ENCODE results near the gene SLC26A1.
"Not testable (repeated sequence)": the region's sequence is repeated elsewhere in the genome, so short reads cannot be mapped to it uniquely, and the experiment has no call there.

Gene SLC26A1

DNA sequence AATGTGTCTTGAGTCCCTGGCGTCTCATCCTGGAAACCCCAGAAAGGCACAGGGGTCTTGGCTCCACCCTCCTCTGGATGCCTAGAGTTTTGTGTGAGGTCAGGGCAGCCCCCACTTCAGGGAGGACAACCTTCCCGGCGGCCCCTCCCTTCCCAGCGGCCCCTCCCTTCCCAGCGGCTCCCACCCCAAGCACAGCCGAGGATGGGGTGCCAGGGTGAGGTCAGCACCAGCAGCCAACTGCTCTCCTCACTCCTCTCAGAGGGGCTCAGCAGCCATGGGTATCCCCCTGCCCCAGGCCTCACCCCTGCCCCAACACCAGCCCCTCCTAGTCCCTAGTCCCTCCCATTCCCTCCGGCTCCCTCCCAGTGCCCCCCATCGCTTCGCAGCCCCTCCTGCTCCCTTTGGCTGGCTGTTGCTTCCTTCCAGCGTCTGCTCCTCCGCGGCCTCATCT is 37.2 kb downstream of the SLC26A1 start:
- DNase-seq (ENCODE audit: low read depth in 1 of 2, low spot score in 1 of 2), result no peak

DNA sequence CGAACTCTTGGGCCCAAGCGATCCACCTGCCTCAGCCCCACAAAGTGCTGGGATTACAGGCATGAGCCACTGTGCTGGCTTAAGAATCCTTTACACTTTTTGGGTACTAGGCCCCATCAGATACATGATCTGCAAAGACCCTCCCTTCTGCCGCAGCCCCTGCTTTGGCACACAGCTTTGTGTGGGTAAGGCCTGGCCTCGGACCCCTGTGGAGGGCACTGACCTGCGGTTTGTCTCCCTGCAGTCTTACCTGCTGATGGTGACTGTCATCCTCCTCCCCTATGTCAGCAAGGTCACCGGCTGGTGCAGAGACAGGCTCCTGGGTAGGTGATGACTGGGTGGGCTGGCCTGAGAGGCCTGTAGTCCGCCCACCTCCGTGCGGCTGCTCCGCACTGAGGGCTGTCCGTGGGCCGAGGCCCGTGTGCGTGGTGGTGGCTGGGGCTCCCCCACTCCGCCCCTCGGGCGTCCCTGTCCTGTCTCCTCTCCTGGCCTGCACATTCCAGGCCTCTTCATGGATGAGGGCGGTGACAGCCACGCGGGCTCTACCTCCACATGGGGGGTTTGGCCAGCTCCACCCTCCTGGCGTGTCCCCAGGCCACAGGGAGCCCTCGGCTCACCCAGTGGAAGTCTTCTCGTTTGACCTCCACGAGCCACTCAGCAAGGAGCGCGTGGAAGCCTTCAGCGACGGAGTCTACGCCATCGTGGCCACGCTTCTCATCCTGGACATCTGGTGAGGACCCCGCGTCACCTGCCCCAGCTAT is 37.9 kb downstream of the SLC26A1 start:
- no peak for DNase-seq (ENCODE audit: low read depth in 1 of 2, low spot score in 1 of 2)

DNA sequence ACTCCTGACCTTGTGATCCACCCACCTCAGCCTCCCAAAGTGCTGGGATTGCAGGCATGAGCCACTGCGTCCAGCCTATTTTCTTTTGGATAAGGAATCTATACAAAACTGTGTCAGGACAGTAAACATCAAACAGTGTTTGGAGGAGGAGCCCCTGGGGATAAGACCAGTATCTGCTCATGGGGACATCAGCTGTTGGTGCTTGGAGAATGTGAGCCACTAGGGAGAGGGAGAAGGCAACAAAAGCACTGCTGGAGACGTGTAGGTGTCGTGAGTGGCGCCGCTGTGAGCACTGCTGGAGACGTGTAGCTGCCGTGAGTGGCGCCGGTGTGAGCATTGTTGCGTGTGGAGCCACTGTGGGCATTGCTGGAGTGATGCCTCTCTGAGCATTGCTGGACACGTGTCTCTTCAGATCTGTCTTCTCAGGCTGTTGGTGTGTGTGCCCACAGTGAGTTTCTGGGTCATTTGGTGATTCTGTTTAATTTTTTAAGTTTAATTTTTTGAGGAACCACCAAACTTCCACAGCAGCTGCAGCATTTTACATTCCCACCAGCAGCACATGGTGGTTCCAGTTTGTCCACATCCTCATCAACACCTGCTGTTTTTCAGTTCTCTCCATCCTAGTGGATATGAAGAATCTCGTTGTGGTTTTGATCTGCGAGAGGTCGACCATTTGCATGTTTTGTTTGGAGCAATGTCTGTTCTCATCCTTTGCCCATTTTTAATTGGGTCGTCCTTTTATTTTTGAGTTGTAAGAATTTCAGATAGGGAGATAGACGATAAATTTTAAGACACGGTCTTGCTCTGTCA is 38.8 kb downstream of the SLC26A1 start:
- no peak for DNase-seq (ENCODE audit: low read depth in 1 of 2, low spot score in 1 of 2)

- DNase-seq (ENCODE audit: low read depth in 1 of 2, low spot score in 1 of 2), result no peak
Observed at GRCh38 chr4:953574-953915, 39.7 kb downstream of the SLC26A1 start.

GRCh38 chr4:952881-953573 is 40.2 kb downstream of the SLC26A1 start:
- no peak for DNase-seq (ENCODE audit: low read depth in 1 of 2, low spot score in 1 of 2)

GRCh38 chr4:951594-952468 is 41.4 kb downstream of the SLC26A1 start:
- DNase-seq (ENCODE audit: low read depth in 1 of 2, low spot score in 1 of 2), result no peak

GRCh38 chr4:951186-951585 is 42.0 kb downstream of the SLC26A1 start:
- no peak for DNase-seq (ENCODE audit: low read depth in 1 of 2, low spot score in 1 of 2)

DNA sequence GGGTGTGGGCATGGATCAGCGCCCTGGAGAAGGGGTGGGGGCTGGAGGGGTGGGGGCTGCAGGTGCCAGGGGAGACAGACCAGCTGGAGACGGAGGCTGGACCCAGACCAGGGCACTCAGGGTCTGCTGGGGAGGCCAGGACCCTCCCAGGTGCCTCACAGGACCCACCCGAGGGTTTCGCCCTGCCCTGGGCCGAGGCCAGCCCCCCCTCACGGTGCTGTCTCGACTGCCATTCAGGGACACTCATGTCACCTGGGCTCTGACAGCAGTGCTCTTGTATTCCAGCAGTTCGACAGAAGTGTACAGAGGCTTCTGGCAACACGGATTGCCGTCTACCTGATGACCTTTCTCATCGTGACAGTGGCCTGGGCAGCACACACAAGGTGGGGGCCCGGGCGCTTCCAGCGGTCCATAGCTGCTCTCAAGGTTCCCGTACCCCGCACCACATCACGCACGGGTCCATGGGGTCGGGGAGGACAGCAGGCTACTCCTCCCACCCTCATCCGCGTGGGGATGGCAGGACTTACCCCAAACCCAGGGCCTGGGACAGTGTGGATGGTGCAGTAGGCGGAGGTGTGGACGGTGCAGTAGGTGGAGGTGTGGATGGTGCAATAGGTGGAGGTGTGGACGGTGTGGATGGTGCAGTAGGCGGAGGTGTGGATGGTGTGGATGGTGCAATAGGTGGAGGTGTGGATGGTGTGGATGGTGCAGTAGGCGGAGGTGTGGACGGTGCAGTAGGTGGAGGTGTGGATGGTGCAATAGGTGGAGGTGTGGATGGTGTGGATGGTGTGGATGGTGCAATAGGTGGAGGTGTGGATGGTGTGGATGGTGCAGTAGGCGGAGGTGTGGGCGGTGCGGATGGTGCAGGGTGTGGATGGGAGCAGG is 42.8 kb downstream of the SLC26A1 start:
- DNase-seq (ENCODE audit: low read depth in 1 of 2, low spot score in 1 of 2), result no peak

DNA sequence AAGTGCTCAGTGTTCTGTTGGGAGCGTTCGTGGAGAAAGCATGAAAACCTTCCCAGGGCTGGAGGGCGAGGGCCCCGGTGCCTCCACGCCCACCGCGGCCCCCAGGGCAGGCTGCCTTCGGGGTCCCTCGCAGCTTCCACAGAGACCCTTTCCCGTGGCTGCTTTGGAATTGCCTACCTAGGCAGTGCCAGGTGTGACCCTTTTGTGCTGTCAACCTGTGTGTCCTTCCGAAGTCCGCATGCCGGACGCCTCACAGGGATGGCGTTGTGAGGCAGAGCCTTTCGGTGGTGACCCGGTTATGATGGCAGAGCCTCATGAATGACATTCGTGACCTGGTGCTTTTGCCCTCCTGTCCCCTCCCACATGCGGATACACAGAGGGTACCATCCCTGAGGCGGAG is 43.5 kb downstream of the SLC26A1 start:
- DNase-seq (ENCODE audit: low read depth in 1 of 2, low spot score in 1 of 2), result no peak

DNA sequence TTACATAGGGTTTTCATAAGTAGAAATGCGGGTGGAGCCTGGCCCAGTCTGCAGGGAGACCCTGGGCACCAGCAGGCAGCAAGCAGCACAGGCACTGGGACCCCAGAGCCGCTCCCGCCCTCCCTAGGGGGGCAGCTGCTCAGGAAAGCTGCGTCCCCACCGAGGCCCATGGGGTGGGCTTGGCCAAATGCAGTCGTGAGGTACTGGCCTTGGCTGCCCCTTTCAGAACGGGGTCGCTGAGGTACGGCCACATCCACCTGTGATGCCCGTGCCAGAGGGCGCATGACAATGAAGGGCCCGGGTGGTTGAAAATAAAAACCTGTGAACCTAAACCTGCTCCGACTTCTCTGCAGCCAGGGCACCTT is 44.3 kb downstream of the SLC26A1 start:
- DNase-seq (ENCODE audit: low read depth in 1 of 2, low spot score in 1 of 2), result no peak

DNA sequence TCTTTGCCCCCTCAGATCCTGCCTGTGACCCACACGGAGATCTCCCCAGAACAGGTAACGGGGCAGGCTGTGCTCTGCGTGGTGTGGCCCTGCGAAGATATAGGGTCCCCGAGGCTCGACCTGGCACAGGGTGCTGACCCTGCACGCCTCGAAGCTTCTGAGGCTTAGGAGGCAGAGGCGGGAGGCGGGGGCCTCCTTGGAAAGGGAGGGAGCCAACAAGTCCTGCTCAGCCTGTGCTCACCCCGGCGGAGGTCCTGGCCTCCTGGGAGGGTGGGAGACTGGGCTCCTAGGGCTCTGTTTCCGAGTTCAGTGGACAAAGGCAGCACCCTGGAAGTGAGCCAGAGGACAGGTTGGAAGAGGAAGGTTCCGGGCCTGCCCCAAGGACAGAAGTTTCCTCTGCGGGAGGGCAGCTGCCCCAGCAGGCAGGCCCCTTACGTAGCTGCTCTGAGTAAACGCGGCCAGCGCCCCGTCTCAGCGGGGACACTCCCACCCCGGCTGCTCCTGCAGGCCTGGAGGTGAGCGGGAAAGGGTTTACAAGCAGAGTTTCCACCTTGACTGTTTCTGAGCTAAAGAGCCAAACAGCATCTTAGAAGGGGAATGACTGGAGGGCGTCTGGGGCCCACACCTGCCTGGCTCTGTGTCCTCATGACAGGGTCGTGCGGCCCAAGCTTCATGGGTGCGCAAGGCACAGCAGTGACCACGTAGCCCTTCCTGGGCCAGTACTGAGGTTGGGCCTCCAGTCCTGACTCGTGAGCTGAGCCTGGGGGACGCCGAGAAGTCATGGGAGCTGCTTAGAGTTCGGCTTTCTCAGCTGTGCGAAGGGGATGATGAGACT is 44.9 kb downstream of the SLC26A1 start:
- no peak for DNase-seq (ENCODE audit: low read depth in 1 of 2, low spot score in 1 of 2)

DNA sequence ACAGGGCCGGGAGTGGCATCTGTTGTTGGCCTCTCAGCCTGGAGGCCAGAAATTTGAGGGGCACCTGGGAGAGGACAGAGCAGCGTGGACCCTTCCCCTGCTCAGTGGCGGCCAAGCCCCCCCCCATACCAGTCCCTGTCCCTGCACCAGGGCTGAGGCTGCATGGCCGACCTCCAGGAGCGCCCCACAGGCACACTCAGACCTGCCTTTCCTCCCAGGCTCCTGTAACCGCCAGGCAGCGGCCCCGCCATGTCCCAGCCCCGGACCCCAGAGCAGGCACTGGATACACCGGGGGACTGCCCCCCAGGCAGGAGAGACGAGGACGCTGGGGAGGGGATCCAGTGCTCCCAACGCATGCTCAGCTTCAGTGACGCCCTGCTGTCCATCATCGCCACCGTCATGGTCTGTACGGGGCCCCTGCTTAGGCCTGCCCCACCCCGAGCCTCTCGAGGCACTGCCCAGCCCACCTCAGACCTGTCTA is 45.7 kb downstream of the SLC26A1 start:
- DNase-seq (ENCODE audit: low read depth in 1 of 2, low spot score in 1 of 2), result no peak

DNA sequence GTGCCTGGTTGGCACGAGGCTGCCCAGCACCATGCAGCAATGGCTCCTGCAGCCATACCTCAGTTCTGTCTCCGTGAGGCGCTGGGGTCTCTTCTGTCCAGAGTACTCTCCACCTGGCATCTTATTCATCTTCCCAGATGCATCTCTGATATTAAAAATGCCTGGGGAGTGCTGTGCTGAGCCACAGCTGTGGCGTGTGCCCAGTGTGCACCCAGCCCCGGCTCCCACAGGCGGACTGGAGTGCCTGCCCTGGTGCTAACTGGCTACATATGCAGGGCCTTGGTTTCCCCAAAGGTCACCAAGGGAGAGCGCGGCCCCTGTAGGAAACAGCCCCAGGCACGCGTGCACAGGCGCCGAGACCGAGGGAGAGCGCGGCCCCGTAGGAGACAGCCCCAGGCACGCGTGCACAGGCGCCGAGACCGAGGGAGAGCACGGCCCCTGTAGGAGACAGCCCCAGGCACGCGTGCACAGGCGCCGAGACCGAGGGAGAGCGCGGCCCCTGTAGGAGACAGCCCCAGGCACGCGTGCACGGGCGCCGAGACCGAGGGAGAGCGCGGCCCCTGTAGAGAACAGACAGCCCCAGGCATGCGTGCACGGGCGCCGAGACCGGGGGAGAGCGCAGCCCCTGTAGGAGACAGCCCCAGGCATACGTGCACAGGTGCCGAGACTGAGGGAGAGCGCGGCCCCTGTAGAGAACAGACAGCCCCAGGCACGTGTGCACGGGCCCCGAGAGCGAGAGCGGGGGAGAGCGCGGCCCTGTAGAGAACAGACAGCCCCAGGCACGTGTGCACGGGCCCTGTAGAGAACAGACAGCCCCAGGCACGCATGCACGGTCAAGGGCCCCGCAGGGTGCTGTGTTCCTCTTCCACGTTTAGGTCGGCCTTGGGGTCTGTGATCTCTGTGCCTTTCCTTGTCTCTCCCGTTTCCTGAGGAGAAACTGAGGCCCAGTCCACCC is 46.4 kb downstream of the SLC26A1 start:
- DNase-seq (ENCODE audit: low read depth in 1 of 2, low spot score in 1 of 2), result no peak

- DNase-seq (ENCODE audit: low read depth in 1 of 2, low spot score in 1 of 2), result no peak
Observed at GRCh38 chr4:946103-946450, 47.1 kb downstream of the SLC26A1 start.

DNA sequence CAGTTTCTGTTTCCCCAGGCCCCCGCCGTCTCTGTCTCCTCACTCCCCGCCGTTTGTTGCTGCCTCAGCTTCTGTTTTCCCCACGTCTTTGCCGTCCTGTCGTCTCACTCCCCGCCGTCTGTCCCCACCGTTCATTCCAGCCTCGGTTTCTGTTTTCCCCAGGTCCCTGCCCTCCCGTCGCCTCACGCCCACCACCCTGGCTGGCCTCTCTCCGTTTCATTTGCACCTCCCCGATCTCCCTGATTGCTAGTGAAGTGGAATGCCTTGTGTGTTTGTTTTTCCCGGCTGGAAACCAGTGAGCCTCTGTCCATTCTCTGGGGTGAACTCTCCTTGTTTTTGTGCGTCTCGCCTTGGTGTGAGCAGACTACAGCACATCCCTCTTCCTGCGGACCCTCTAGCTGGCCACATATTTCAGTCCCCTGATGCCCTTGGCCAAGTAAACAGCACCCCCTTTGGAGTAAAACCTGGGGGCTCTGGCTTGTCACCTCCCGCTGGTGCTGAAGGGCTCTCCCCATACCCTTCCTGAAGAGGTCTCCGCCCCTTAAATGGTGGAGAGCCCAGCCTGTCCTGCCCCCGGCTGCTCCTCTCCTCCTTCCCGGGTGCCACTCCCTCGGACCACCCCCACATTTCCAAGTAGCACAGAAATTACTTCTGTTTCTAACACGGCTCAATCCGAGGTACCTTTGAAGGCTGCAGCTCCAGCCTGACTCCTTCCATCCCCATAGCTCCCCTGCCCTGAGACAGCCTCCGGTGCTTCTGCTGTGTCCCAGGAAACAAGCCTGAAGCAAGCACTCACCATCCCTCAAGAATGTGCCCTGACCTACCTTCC is 47.7 kb downstream of the SLC26A1 start:
- DNase-seq (ENCODE audit: low read depth in 1 of 2, low spot score in 1 of 2), result no peak

DNA sequence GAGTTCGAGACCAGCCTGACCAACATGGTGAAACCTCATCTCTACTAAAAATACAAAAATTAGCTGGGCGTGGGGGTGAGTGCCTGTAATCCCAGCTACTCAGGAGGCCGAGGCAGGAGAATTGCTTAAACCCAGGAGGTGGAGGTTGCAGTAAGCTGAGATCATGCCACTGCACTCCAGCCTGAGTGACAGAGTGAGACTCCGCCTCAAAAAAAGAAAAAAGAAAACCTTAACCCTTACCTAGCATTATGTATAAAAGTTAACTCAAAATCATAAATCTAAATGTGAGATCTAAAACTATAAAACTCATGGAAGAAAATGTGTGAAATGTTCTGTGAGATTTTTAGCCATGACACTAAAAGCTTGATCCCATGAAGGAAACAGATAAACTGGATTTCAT is 53.7 kb downstream of the SLC26A1 start:
- DNase-seq (ENCODE audit: low read depth in 1 of 2, low spot score in 1 of 2), result not testable (repeated sequence)

Data from activated CD4-positive, alpha-beta T cell treated with anti-CD3 and anti-CD28 coated beads, Interleukin-2, amount 50 U/mL, for 24 hours (primary cell).